Chondrocyte (in vitro differentiated cells): Measurements from ENCODE around the gene C5. TPM values are rescaled to one million over a fixed set of nuclear protein-coding genes. Genes with fewer than 3 reads are reported as not detected.

Experiments used
- DNase-seq: peaks from one replicate; pipeline ENCODE4 v3.0.0; 2021; ENCODE audit warnings: mixed read lengths, low spot score
- H3K27ac Mint-ChIP-seq: one replicate; pipeline ENCODE4 v1.8.0; 2021; ENCODE audit warnings: mild to moderate bottlenecking, moderate library complexity, mixed read lengths; ENCODE audit not compliant: unreplicated experiment
- H3K27me3 Mint-ChIP-seq: 2 replicates; pipeline ENCODE4 v1.8.0; 2021; ENCODE audit warnings: low read depth, mixed read lengths
- H3K36me3 Mint-ChIP-seq: 2 replicates; pipeline ENCODE4 v1.8.0; 2021; ENCODE audit warnings: low read depth, mixed read lengths
- H3K4me1 Mint-ChIP-seq: 2 replicates; pipeline ENCODE4 v1.8.0; 2021; ENCODE audit warnings: low read depth, mild to moderate bottlenecking, mixed read lengths
- H3K4me3 Mint-ChIP-seq: one replicate; pipeline ENCODE4 v1.8.0; 2021; ENCODE audit warnings: mild to moderate bottlenecking, moderate library complexity, mixed read lengths; ENCODE audit not compliant: unreplicated experiment
- H3K9me3 Mint-ChIP-seq: 2 replicates; pipeline ENCODE4 v1.8.0; 2021; ENCODE audit warnings: low read depth, mixed read lengths
- total RNA-seq: library from RNA; stranded (reverse); gene quantifications from 3 replicates; pipeline ENCODE4 v1.2.1, GENCODE V29; 2021
- TF ChIP-seq, protein P1 (sequence below): fragments of 200-600 bp; sonication (generic); IDR thresholded peaks from 2 replicates; pipeline ENCODE4 v1.5.0; 2021; ENCODE audit warnings: antibody characterized with exemption, mild to moderate bottlenecking, moderate library complexity

Gene C5
- total RNA-seq, 1 donor from 2014 or later, result 3.0 TPM

DNA sequence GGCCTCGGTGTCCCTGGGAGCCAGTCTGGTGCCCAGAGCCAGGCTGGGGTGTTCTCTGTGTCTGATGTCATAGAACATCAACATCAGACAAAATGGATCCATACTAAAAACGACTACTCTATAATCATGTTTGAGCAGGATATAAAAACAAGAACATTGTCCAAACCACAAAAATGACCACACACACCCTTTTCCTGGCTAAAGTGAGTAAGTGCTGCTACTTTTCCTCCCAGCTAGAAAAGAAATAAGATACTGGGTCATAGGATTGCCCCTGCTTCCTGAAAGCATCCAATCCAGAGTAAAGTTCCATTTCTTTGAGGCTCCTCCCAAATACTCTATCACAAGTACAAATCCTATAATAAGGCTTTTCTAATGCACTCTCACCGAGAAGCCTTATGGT is 103.8 kb downstream of the C5 start:
- Mint-ChIP-seq H3K4me1 (peaks cover 40% of the 10 kb centered on the region), H3K27me3 (no peaks in the 10 kb centered on the region)
- TF ChIP-seq, protein P1, sequence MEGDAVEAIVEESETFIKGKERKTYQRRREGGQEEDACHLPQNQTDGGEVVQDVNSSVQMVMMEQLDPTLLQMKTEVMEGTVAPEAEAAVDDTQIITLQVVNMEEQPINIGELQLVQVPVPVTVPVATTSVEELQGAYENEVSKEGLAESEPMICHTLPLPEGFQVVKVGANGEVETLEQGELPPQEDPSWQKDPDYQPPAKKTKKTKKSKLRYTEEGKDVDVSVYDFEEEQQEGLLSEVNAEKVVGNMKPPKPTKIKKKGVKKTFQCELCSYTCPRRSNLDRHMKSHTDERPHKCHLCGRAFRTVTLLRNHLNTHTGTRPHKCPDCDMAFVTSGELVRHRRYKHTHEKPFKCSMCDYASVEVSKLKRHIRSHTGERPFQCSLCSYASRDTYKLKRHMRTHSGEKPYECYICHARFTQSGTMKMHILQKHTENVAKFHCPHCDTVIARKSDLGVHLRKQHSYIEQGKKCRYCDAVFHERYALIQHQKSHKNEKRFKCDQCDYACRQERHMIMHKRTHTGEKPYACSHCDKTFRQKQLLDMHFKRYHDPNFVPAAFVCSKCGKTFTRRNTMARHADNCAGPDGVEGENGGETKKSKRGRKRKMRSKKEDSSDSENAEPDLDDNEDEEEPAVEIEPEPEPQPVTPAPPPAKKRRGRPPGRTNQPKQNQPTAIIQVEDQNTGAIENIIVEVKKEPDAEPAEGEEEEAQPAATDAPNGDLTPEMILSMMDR, result no peak

DNA sequence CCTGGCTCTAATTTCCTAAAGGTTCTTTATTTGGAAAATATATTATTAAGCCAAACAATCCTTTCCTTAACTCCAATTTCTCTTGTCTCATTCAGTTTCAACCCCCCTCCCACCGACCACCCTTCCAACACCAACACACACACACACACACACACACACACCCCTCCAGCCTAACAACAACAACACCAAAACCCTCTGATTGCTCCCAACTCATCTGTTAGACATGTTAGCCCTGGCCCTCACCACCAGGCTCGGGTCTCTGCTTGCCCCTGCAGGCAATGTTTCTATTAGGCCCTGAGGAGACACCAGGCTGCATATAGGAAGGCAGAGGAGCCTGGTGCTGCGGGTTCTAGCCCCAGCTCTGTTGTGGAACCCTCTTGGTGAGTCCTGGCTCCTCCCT is 105.1 kb downstream of the C5 start:
- H3K36me3 Mint-ChIP-seq, result no peaks in the 10 kb centered on the region
- no peaks in the 10 kb centered on the region for H3K27me3 Mint-ChIP-seq
- peaks cover 39% of the 10 kb centered on the region for H3K4me1 Mint-ChIP-seq
- DNase-seq, result no peak
- H3K4me3 Mint-ChIP-seq, result no peak overlapping the region
- no peaks in the 10 kb centered on the region for H3K9me3 Mint-ChIP-seq
- TF ChIP-seq, protein P1, result no peak
- peak overlapping the region; percentile 28 for H3K27ac Mint-ChIP-seq

More for the DNA sequence above, 103.8 kb downstream of the C5 start:
- DNase-seq, result no peak
- H3K27ac Mint-ChIP-seq, result peak overlapping the region; percentile 85
- H3K36me3 Mint-ChIP-seq, result no peaks in the 10 kb centered on the region
- no peak overlapping the region for H3K4me3 Mint-ChIP-seq
- no peaks in the 10 kb centered on the region for H3K9me3 Mint-ChIP-seq

DNA sequence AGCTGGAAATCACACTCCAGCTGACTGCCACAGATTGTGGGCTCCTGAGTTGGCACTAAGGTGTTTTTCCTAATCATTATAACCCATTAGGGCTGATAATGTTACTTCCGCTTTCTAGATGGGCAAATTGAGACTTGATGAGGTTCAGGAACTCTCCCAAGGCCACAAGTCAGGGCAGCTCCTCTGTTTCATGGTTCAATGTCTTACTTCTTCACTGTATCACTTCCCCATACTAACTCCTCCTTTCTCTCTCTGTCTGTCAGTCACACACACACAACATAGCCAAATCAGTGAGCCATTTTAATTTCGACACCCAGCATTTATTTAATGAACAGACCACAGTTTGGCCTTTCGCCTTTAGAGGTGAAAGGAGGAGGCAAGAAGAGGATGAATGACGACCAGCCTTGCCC is 105.6 kb downstream of the C5 start:
- no peaks in the 10 kb centered on the region for H3K9me3 Mint-ChIP-seq
- no peaks in the 10 kb centered on the region for H3K27me3 Mint-ChIP-seq
- H3K27ac Mint-ChIP-seq, result peak overlapping the region; percentile 28
- TF ChIP-seq, protein P1, result no peak
- no peak overlapping the region for H3K4me3 Mint-ChIP-seq
- DNase-seq, result no peak
- H3K36me3 Mint-ChIP-seq, result no peaks in the 10 kb centered on the region
- H3K4me1 Mint-ChIP-seq, result peaks cover 36% of the 10 kb centered on the region

DNA sequence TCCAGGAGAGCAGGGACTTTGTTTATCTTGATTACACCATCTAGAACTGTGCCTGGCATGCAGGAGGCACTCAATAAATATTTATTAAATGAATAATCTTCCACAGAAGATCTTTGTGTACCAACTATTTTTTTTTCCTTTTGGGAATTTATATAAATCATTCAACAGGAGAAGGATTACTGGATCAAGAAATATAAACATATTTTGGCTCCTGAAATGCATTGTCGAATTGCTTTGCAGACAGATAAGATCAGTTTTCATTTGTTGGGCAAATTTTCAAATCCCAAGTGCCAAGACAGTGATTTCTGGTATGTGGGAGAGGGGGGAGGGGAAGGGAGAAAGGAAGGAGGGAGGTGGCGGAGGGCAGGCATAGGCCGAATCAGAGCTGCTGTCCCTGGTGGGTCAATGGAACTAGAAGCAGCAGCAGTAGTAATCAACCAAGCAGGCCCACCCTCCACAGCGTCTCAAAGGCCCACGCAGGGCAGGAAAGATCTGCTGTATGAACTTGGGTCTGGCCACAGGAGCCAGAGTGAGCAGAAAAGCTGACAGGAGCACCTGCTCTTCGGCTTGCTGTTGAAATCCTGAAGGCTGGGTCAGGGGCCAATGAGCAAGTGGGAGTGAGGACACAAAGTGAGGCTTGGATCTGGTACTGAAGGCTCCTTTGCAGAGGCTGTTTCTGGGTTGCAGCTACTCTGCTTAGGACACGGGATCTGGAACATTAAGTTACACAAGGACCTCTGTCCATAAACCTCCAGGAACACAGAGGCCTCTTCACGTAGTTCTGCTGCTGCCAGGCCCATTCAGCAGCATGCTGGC is 107.7 kb downstream of the C5 start:
- Mint-ChIP-seq H3K27ac (peak overlapping the region; percentile 64), H3K4me3 (no peak overlapping the region), H3K9me3 (no peaks in the 10 kb centered on the region), H3K27me3 (no peaks in the 10 kb centered on the region), H3K4me1 (peaks cover 49% of the 10 kb centered on the region), H3K36me3 (no peaks in the 10 kb centered on the region)
- DNase-seq, result no peak
- TF ChIP-seq, protein P1, result no peak

DNA sequence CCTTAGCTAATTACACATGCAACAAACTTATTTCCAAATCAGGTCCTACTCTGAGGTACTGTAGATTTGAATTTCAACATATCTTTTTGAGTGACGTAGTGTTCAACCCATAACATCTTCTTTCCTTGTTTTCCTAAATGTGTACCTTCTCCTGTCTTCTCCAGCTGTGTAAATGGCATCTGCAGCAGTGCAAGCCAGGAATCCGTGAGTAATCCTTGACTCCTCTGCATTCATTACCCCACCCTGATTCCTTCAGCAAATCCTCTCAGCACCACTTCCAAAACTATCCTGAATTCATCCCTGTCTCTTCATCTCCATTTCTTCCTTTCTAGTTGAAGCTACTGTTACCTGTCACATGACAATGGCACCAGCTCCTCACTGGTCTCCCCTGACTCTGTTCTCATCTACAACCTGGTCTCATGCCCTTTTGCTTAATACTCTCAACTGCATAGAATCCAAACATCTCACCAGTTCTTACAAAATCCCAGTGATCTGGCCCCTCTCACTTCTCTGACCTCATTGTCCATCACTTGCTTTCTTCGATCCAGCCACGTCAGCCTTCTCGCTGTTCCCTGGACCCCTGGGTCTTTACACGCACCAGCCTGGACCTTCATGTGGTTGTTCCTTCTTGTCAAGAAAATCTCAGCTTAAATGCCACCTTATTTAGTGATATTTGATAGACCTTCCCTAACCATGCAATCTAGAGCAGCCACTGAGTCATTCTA is 108.9 kb downstream of the C5 start:
- DNase-seq, result no peak
- TF ChIP-seq, protein P1, result no peak
- no peaks in the 10 kb centered on the region for H3K27me3 Mint-ChIP-seq
- H3K36me3 Mint-ChIP-seq, result no peaks in the 10 kb centered on the region
- H3K4me1 Mint-ChIP-seq, result peaks cover 61% of the 10 kb centered on the region
- no peaks in the 10 kb centered on the region for H3K9me3 Mint-ChIP-seq
- peak overlapping the region; percentile 90 for H3K27ac Mint-ChIP-seq
- no peak overlapping the region for H3K4me3 Mint-ChIP-seq
